Prostate gland (tissue), 2 donors: ENCODE measurements around the gene WASHC4. TPM values are rescaled to one million over a fixed set of nuclear protein-coding genes. Genes with fewer than 3 reads are reported as not detected.

Source experiments
- DNase-seq: peaks from one replicate; pipeline ENCODE4 v3.0.0-alpha.2; 2019; ENCODE audit warnings: low spot score
- H3K27ac ChIP-seq, 2 donors: fragments of 200-600 bp; sonication (generic); 2 replicates each; pipeline ENCODE4 v1.5.1; 2017 to 2019
- H3K27me3 ChIP-seq: fragments of 200-600 bp; sonication (generic); replicated peaks from 2 replicates; pipeline ENCODE4 v1.5.1; 2019; ENCODE audit not compliant: insufficient read depth
- H3K36me3 ChIP-seq, 2 donors: fragments of 200-600 bp; sonication (generic); 1 replicate in 1 of 2; 2 replicates in 1 of 2; pipeline versions ENCODE4 v1.5.1 to v1.8.1; 2017 to 2019
- H3K4me1 ChIP-seq: fragments of 200-600 bp; sonication (generic); replicated peaks from 2 replicates; pipeline ENCODE4 v1.5.1; 2019
- H3K4me3 ChIP-seq, 2 donors: fragments of 200-600 bp; sonication (generic); 2 replicates each; pipeline ENCODE4 v1.5.1; 2017 to 2019
- H3K9me3 ChIP-seq: fragments of 200-600 bp; sonication (generic); 2 replicates; pipeline ENCODE4 v1.5.1; 2017
- CTCF ChIP-seq, 4 experiments: fragments of 200-600 bp in 2 of 4; fragments of 450-650 bp in 2 of 4; sonication (generic) in 2 of 4; IDR thresholded peaks; 1 replicate in 3 of 4; 2 replicates in 1 of 4; pipeline ENCODE4 v1.5.1; 2016 to 2019; ENCODE audit warnings: antibody characterized with exemption in 4 of 4, mild to moderate bottlenecking in 2 of 4, moderate library complexity in 2 of 4
- POLR2A ChIP-seq: fragments of 450-650 bp; IDR thresholded peaks from one replicate; pipeline ENCODE4 v1.6.1; 2016; ENCODE audit warnings: antibody characterized with exemption, mild to moderate bottlenecking
- POLR2AphosphoS5 ChIP-seq: sonication (generic); formaldehyde crosslinking; IDR thresholded peaks from one replicate; pipeline ENCODE4 v1.6.1; 2017; ENCODE audit warnings: antibody characterized with exemption
- WGBS: methylation state at CpG from one replicate; pipeline ENCODE4 v1.1.5; 2018; 5-methylcytosine and 5-hydroxymethylcytosine counted together
- intact Hi-C: fragments of 100-400 bp; cut with DNase I; formaldehyde crosslinking; loops from one replicate; pipeline ENCODE4 v1.14.2; 2022
- total RNA-seq, 2 donors: library from RNA; depleted of rRNA; stranded (reverse); fragments of >200 nt; gene quantifications; one replicate each; pipeline ENCODE4 v1.1.0, GENCODE V29; 2016

WASHC4 gene
- total RNA-seq, 2 donors from 2014 or later: 30.6 to 31.2 TPM

- intact Hi-C loops: no loop called here
- Histone ChIP-seq H3K4me3 (no peak overlapping the region), H3K36me3 (no peaks in the 10 kb centered on the region), H3K27me3 (no peaks in the 10 kb centered on the region), H3K27ac (no peak overlapping the region), H3K4me1 (no peaks in the 10 kb centered on the region), H3K9me3 (no peaks in the 10 kb centered on the region)
- WGBS: 88% methylated on average over 1 of the region's 1 CpG
- TF ChIP-seq POLR2A (no peak), CTCF (IDR thresholded peaks at IDR 0.05) (no peak), POLR2AphosphoS5 (no peak)
- DNase-seq: no peak
Measured at GRCh38 chr12:105116969-105117368, 9.4 kb downstream of the WASHC4 start.

GRCh38 chr12:105120551-105120950, 13.0 kb downstream of the WASHC4 start:
- Histone ChIP-seq H3K27ac (no peak overlapping the region), H3K9me3 (no peaks in the 10 kb centered on the region), H3K36me3 (no peaks in the 10 kb centered on the region), H3K4me3 (no peak overlapping the region), H3K27me3 (no peaks in the 10 kb centered on the region), H3K4me1 (no peaks in the 10 kb centered on the region)
- no peak for DNase-seq
- 64% methylated on average over 2 of the region's 2 CpGs for WGBS
- TF ChIP-seq POLR2A (no peak), CTCF (IDR thresholded peaks at IDR 0.05) (no peak), POLR2AphosphoS5 (no peak)
- intact Hi-C loops: no loop called here

GRCh38 chr12:105138248-105138647, 30.7 kb downstream of the WASHC4 start:
- DNase-seq: no peak
- Histone ChIP-seq H3K27ac (no peak overlapping the region), H3K27me3 (no peaks in the 10 kb centered on the region), H3K9me3 (no peaks in the 10 kb centered on the region), H3K4me1 (no peaks in the 10 kb centered on the region), H3K36me3 (no peaks in the 10 kb centered on the region), H3K4me3 (no peak overlapping the region)
- TF ChIP-seq CTCF (IDR thresholded peaks at IDR 0.05): no peak
- no peak for TF ChIP-seq POLR2AphosphoS5
- no peak for TF ChIP-seq POLR2A
- 82% methylated on average over 2 of the region's 2 CpGs for WGBS
- intact Hi-C loops: no loop called here

GRCh38 chr12:105141320-105141922, 33.9 kb downstream of the WASHC4 start:
- H3K27me3 ChIP-seq: no peaks in the 10 kb centered on the region
- H3K9me3 ChIP-seq: no peaks in the 10 kb centered on the region
- H3K36me3 ChIP-seq: no peaks in the 10 kb centered on the region
- TF ChIP-seq POLR2A: no peak
- TF ChIP-seq CTCF (IDR thresholded peaks at IDR 0.05): no peak
- no peak for TF ChIP-seq POLR2AphosphoS5
- no peaks in the 10 kb centered on the region for H3K4me1 ChIP-seq
- DNase-seq: no peak
- intact Hi-C loops: no loop called here
- WGBS: 81% methylated on average over 6 of the region's 6 CpGs
- no peak overlapping the region for H3K27ac ChIP-seq
- H3K4me3 ChIP-seq: no peak overlapping the region

- H3K27ac ChIP-seq: no peak overlapping the region
Measured at GRCh38 chr12:105142259-105142658, 34.7 kb downstream of the WASHC4 start.

More at GRCh38 chr12:105142259-105142658, 34.7 kb downstream of the WASHC4 start:
- no peak overlapping the region for H3K4me3 ChIP-seq
- no peaks in the 10 kb centered on the region for H3K9me3 ChIP-seq
- H3K36me3 ChIP-seq: peaks cover 0 to 5% of the 10 kb centered on the region in 2 donors
- no peak for DNase-seq
- TF ChIP-seq CTCF (IDR thresholded peaks at IDR 0.05): no peak
- no peak for TF ChIP-seq POLR2AphosphoS5
- TF ChIP-seq POLR2A: no peak
- intact Hi-C loops: no loop called here
- no peaks in the 10 kb centered on the region for H3K4me1 ChIP-seq
- 93% methylated on average over 3 of the region's 3 CpGs for WGBS
- no peaks in the 10 kb centered on the region for H3K27me3 ChIP-seq
